Panc1 (cell line): Measurements from ENCODE around the gene KCNAB1. TPM values are rescaled to one million over a fixed set of nuclear protein-coding genes. Genes with fewer than 3 reads are reported as not detected.

ENCODE experiments used
- ATAC-seq: fragments of 200-7000 bp; cut with Tn5 transposase; 2 replicates; pipeline ENCODE4 v1.9.1; 2020; ENCODE audit warnings: mild to moderate bottlenecking, moderate library complexity
- BruUV-seq: library from RNA; stranded (reverse); fragments of 400-500 nt; replicated peaks from 2 replicates; lab custom pipeline; 2021; lab: Mats Ljungman, UMichigan
- CTCF ChIA-PET: fragments of 300-600 bp; sonication (Branson Sonifier 250); formaldehyde crosslinking; loops from one replicate; lab custom pipeline; 2022; ENCODE audit warnings: antibody characterized with exemption; lab: Charles Lee
- POLR2A ChIA-PET: fragments of 300-600 bp; sonication (Branson Sonifier 250); formaldehyde crosslinking; loops from one replicate; lab custom pipeline; 2022; ENCODE audit warnings: antibody characterized with exemption; lab: Charles Lee
- DNase-seq: peaks from one replicate; pipeline ENCODE4 v3.0.0-alpha.2; 2010; ENCODE audit warnings: low read depth, low spot score
- H3K27ac ChIP-seq: 2 replicates; pipeline ENCODE4 v1.5.1; 2011; ENCODE audit warnings: mild to moderate bottlenecking, low read length, inconsistent platforms
- H3K27me3 ChIP-seq: fragments of 200-500 bp; sonication (Bioruptor generic); 2 replicates; pipeline ENCODE4 v1.6.0; 2014; ENCODE audit warnings: low read length, inconsistent platforms; ENCODE audit not compliant: control insufficient read depth, insufficient read depth
- H3K36me3 ChIP-seq: fragments of 200-500 bp; sonication (Bioruptor generic); 2 replicates; pipeline ENCODE4 v1.5.1; 2014; ENCODE audit warnings: inconsistent platforms, mild to moderate bottlenecking, low read length, moderate library complexity; ENCODE audit not compliant: control insufficient read depth, insufficient read depth
- H3K4me1 ChIP-seq: 2 replicates; pipeline ENCODE4 v1.5.1; 2011; ENCODE audit warnings: inconsistent platforms, mild to moderate bottlenecking, low read length, moderate library complexity; ENCODE audit not compliant: control insufficient read depth, insufficient read depth
- H3K4me3 ChIP-seq, 2 experiments: 2 replicates each; pipeline ENCODE4 v1.5.1; 2011 to 2012; ENCODE audit warnings: low read depth in 2 of 2, low read length in 2 of 2, mild to moderate bottlenecking in 2 of 2, inconsistent platforms in 1 of 2, moderate library complexity in 1 of 2
- H3K9me3 ChIP-seq: fragments of 200-500 bp; sonication (Bioruptor generic); 2 replicates; pipeline ENCODE4 v1.5.1; 2014; ENCODE audit warnings: low read depth, mild to moderate bottlenecking, inconsistent platforms, low read length, moderate library complexity; ENCODE audit not compliant: control insufficient read depth, insufficient read depth
- POLR2AphosphoS5 ChIP-seq: IDR thresholded peaks from 2 replicates; pipeline ENCODE4 v1.6.1; 2012; ENCODE audit warnings: mild to moderate bottlenecking, low read depth, low read length, moderate library complexity
- SIN3A ChIP-seq: IDR thresholded peaks from 2 replicates; pipeline ENCODE4 v1.6.1; 2012; ENCODE audit warnings: low read depth, mild to moderate bottlenecking, low read length, moderate library complexity, borderline replicate concordance; ENCODE audit not compliant: insufficient read depth
- TCF7L2 ChIP-seq: IDR thresholded peaks from 2 replicates; pipeline ENCODE4 v1.6.1; 2011; ENCODE audit warnings: mild to moderate bottlenecking, low read depth, low read length, inconsistent platforms
- in situ Hi-C: cut with HindIII; loops from 2 replicates; pipeline ENCODE4 v1.10.0; 2016; ENCODE audit warnings: low sequenced_read_pairs, low pct_unique_long_range_greater_than_20kb
- intact Hi-C: fragments of 100-400 bp; cut with micrococcal nuclease; formaldehyde crosslinking; loops from one replicate; pipeline ENCODE4 v1.10.0; 2022; ENCODE audit not compliant: unreplicated experiment
- total RNA-seq: library from RNA; stranded (reverse); gene quantifications from one replicate; pipeline ENCODE4 v1.2.1, GENCODE V29; 2021; ENCODE audit not compliant: unreplicated experiment
- TF ChIP-seq, protein P1 (sequence below): fragments of 450-650 bp; IDR thresholded peaks from 2 replicates; pipeline ENCODE4 v1.5.1; 2017; ENCODE audit warnings: mild to moderate bottlenecking
- TF ChIP-seq, protein P2 (sequence below), 2 experiments: IDR thresholded peaks; 2 replicates each; pipeline ENCODE4 v1.6.1; 2011 to 2012; ENCODE audit warnings: low read depth in 2 of 2, control low read depth in 1 of 2, low read length in 1 of 2, mild to moderate bottlenecking in 1 of 2, moderate library complexity in 1 of 2; ENCODE audit not compliant: insufficient read depth in 1 of 2

KCNAB1 gene
- total RNA-seq, 1 experiment from 2014 or later: not detected

DNA sequence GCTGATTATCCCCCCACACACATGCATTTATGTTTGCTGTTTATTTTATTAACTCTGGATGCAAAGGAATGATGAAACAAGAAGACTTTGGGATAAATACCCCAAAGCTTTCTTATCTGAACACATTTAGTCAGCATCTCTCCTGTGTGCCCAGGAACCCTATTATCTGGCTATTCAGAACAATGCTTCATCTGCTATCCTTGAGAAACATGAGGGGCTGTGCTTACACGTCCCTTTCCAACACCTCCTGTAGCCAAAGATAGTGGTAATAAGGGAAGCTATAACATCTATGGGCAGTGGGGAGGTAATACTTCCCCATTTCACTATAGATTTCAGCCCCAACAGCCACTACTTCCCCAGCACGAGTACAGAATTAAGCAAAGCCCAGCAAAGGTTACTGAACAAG is 339.8 kb downstream of the KCNAB1 start:
- POLR2A ChIA-PET: no interaction called here
- no TSS peak for BruUV-seq
- H3K36me3 ChIP-seq: no peaks in the 10 kb centered on the region
- in situ Hi-C loops: no loop called here
- intact Hi-C loops: no loop called here
- no peak for TF ChIP-seq POLR2AphosphoS5
- TF ChIP-seq, protein P1, sequence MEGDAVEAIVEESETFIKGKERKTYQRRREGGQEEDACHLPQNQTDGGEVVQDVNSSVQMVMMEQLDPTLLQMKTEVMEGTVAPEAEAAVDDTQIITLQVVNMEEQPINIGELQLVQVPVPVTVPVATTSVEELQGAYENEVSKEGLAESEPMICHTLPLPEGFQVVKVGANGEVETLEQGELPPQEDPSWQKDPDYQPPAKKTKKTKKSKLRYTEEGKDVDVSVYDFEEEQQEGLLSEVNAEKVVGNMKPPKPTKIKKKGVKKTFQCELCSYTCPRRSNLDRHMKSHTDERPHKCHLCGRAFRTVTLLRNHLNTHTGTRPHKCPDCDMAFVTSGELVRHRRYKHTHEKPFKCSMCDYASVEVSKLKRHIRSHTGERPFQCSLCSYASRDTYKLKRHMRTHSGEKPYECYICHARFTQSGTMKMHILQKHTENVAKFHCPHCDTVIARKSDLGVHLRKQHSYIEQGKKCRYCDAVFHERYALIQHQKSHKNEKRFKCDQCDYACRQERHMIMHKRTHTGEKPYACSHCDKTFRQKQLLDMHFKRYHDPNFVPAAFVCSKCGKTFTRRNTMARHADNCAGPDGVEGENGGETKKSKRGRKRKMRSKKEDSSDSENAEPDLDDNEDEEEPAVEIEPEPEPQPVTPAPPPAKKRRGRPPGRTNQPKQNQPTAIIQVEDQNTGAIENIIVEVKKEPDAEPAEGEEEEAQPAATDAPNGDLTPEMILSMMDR: no peak
- TF ChIP-seq SIN3A: no peak
- TF ChIP-seq, protein P2, sequence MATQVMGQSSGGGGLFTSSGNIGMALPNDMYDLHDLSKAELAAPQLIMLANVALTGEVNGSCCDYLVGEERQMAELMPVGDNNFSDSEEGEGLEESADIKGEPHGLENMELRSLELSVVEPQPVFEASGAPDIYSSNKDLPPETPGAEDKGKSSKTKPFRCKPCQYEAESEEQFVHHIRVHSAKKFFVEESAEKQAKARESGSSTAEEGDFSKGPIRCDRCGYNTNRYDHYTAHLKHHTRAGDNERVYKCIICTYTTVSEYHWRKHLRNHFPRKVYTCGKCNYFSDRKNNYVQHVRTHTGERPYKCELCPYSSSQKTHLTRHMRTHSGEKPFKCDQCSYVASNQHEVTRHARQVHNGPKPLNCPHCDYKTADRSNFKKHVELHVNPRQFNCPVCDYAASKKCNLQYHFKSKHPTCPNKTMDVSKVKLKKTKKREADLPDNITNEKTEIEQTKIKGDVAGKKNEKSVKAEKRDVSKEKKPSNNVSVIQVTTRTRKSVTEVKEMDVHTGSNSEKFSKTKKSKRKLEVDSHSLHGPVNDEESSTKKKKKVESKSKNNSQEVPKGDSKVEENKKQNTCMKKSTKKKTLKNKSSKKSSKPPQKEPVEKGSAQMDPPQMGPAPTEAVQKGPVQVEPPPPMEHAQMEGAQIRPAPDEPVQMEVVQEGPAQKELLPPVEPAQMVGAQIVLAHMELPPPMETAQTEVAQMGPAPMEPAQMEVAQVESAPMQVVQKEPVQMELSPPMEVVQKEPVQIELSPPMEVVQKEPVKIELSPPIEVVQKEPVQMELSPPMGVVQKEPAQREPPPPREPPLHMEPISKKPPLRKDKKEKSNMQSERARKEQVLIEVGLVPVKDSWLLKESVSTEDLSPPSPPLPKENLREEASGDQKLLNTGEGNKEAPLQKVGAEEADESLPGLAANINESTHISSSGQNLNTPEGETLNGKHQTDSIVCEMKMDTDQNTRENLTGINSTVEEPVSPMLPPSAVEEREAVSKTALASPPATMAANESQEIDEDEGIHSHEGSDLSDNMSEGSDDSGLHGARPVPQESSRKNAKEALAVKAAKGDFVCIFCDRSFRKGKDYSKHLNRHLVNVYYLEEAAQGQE (IDR thresholded peaks at IDR 0.05; ENCODE audit: insufficient read depth in 1 of 2, low read depth in 2 of 2, low read length in 1 of 2): no peak
- no peak for TF ChIP-seq TCF7L2
- no peaks in the 10 kb centered on the region for H3K9me3 ChIP-seq
- DNase-seq (no peak), ATAC-seq (no peak)
- no peaks in the 10 kb centered on the region for H3K4me1 ChIP-seq
- no peak overlapping the region for H3K4me3 ChIP-seq
- peaks cover 15% of the 10 kb centered on the region; the same call in 1 of the 2 replicates for H3K27me3 ChIP-seq
- H3K27ac ChIP-seq: no peak overlapping the region
- CTCF ChIA-PET: no interaction called here

DNA sequence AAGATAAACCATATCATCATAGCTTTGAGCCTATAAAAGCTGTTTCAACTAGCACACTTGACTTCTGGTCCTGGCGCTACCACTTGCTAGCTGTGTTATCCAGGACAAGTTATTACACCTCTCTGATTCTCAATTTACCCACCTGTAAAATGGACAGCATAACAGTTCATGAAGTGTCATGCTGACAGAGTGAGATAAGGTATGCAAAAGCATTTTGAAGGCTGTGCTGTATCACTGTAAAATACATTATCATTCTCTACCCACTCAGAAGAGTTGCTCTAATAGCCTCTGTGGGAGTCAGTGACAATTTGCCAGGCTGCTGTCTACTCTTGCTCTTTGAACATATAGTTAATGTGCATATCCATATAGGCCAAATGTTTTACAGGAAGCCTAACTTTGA is 341.5 kb downstream of the KCNAB1 start:
- DNase-seq: no peak
- Histone ChIP-seq H3K27me3 (peaks cover 15% of the 10 kb centered on the region; the same call in 1 of the 2 replicates), H3K4me1 (no peaks in the 10 kb centered on the region), H3K27ac (no peak overlapping the region), H3K4me3 (no peak overlapping the region), H3K9me3 (no peaks in the 10 kb centered on the region), H3K36me3 (no peaks in the 10 kb centered on the region)
- no peak for ATAC-seq
- POLR2A ChIA-PET: no interaction called here
- in situ Hi-C loops (no loop called here), intact Hi-C loops (no loop called here)
- TF ChIP-seq POLR2AphosphoS5: no peak
- TF ChIP-seq TCF7L2: no peak
- TF ChIP-seq, protein P1: no peak
- TF ChIP-seq, protein P2 (IDR thresholded peaks at IDR 0.05; ENCODE audit: insufficient read depth in 1 of 2, low read depth in 2 of 2, low read length in 1 of 2): no peak
- no peak for TF ChIP-seq SIN3A
- CTCF ChIA-PET: no interaction called here
- no TSS peak for BruUV-seq
